ENCODE results near the gene TENM4.

DNA sequence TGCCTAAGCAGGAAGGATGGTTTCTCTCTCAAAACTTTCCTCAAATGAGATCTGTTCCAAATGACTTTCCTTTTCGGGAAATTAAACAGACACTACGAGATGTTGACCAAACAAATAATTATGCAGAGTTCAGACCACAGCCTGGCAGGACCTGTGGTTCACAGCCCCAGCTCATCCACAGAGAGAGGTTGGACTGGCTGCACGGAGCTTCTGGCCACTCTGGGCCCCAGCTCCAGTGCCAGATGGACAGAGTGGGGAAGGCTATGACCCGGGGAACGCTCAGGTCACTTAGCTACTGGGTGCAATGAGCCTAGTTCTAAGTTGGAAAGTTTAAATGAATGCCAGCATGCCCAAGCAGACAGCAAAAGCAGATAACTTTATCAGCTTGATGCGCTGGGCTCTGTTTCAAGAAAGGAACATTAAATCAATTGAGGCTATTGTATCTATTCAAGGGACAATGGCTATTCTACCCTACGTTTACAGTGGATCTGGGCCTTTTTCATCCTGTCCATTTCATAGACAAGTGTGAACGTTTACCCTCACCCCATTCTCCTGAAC is 710.5 kb downstream of the TENM4 start:
- TF ChIP-seq, protein P1, sequence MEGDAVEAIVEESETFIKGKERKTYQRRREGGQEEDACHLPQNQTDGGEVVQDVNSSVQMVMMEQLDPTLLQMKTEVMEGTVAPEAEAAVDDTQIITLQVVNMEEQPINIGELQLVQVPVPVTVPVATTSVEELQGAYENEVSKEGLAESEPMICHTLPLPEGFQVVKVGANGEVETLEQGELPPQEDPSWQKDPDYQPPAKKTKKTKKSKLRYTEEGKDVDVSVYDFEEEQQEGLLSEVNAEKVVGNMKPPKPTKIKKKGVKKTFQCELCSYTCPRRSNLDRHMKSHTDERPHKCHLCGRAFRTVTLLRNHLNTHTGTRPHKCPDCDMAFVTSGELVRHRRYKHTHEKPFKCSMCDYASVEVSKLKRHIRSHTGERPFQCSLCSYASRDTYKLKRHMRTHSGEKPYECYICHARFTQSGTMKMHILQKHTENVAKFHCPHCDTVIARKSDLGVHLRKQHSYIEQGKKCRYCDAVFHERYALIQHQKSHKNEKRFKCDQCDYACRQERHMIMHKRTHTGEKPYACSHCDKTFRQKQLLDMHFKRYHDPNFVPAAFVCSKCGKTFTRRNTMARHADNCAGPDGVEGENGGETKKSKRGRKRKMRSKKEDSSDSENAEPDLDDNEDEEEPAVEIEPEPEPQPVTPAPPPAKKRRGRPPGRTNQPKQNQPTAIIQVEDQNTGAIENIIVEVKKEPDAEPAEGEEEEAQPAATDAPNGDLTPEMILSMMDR (IDR thresholded peaks at IDR 0.05): no peak
- TF ChIP-seq, protein P2, sequence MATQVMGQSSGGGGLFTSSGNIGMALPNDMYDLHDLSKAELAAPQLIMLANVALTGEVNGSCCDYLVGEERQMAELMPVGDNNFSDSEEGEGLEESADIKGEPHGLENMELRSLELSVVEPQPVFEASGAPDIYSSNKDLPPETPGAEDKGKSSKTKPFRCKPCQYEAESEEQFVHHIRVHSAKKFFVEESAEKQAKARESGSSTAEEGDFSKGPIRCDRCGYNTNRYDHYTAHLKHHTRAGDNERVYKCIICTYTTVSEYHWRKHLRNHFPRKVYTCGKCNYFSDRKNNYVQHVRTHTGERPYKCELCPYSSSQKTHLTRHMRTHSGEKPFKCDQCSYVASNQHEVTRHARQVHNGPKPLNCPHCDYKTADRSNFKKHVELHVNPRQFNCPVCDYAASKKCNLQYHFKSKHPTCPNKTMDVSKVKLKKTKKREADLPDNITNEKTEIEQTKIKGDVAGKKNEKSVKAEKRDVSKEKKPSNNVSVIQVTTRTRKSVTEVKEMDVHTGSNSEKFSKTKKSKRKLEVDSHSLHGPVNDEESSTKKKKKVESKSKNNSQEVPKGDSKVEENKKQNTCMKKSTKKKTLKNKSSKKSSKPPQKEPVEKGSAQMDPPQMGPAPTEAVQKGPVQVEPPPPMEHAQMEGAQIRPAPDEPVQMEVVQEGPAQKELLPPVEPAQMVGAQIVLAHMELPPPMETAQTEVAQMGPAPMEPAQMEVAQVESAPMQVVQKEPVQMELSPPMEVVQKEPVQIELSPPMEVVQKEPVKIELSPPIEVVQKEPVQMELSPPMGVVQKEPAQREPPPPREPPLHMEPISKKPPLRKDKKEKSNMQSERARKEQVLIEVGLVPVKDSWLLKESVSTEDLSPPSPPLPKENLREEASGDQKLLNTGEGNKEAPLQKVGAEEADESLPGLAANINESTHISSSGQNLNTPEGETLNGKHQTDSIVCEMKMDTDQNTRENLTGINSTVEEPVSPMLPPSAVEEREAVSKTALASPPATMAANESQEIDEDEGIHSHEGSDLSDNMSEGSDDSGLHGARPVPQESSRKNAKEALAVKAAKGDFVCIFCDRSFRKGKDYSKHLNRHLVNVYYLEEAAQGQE (IDR thresholded peaks at IDR 0.05): no peak
- TF ChIP-seq RAD21 (conservative IDR thresholded peaks at IDR 0.05 in 1 of 2, IDR thresholded peaks at IDR 0.05 in 1 of 2) (no peak), EP300 (IDR thresholded peaks at IDR 0.05) (no peak), RFX5 (IDR thresholded peaks at IDR 0.05) (no peak), TP53 (CRISPR knock-in tag; IDR thresholded peaks at IDR 0.05) (no peak), POLR2A (IDR thresholded peaks at IDR 0.05; ENCODE audit: low read length) (no peak), MAFK (IDR thresholded peaks at IDR 0.05; ENCODE audit: partially characterized antibody) (no peak), FOSB (CRISPR knock-in tag; IDR thresholded peaks at IDR 0.05) (no peak), HOXA7 (CRISPR knock-in tag; IDR thresholded peaks at IDR 0.05) (no peak), RCOR1 (IDR thresholded peaks at IDR 0.05; ENCODE audit: low read depth, low read length) (no peak), GATA3 (IDR thresholded peaks at IDR 0.05; ENCODE audit: borderline replicate concordance) (no peak), EHMT2 (IDR thresholded peaks at IDR 0.05; ENCODE audit: low read depth) (no peak)
